Testis (tissue), 2 donors: ENCODE data around the gene TMEM239.

Experiments used
- CTCF ChIP-seq, 3 experiments: fragments of 450-650 bp in 2 of 3; fragments of 200-600 bp in 1 of 3; sonication (generic) in 1 of 3; IDR thresholded peaks; one replicate each; pipeline ENCODE4 v1.5.1; 2016 to 2019; ENCODE audit warnings: antibody characterized with exemption in 3 of 3, mild to moderate bottlenecking in 2 of 3, moderate library complexity in 1 of 3
- POLR2A ChIP-seq: fragments of 450-650 bp; IDR thresholded peaks from one replicate; pipeline ENCODE4 v1.6.1; 2017; ENCODE audit warnings: antibody characterized with exemption, mild to moderate bottlenecking, moderate library complexity

GRCh38 chr20:2820084-2820895 is 4.1 kb downstream of the TMEM239 start:
- TF ChIP-seq CTCF (IDR thresholded peaks at IDR 0.05) (no peak), POLR2A (no peak)
